GM18867 (cell line): ENCODE data around the gene KANSL1.
"Not testable (repeated sequence)": the region's sequence is repeated elsewhere in the genome, so short reads cannot be mapped to it uniquely, and the experiment has no call there.

Experiments used
- ATAC-seq: cut with Tn5 transposase; IDR thresholded peaks from one replicate; pipeline ENCODE4 v1.9.1; 2021; ENCODE audit warnings: mild to moderate bottlenecking, moderate library complexity; ENCODE audit not compliant: unreplicated experiment

The KANSL1 gene

DNA sequence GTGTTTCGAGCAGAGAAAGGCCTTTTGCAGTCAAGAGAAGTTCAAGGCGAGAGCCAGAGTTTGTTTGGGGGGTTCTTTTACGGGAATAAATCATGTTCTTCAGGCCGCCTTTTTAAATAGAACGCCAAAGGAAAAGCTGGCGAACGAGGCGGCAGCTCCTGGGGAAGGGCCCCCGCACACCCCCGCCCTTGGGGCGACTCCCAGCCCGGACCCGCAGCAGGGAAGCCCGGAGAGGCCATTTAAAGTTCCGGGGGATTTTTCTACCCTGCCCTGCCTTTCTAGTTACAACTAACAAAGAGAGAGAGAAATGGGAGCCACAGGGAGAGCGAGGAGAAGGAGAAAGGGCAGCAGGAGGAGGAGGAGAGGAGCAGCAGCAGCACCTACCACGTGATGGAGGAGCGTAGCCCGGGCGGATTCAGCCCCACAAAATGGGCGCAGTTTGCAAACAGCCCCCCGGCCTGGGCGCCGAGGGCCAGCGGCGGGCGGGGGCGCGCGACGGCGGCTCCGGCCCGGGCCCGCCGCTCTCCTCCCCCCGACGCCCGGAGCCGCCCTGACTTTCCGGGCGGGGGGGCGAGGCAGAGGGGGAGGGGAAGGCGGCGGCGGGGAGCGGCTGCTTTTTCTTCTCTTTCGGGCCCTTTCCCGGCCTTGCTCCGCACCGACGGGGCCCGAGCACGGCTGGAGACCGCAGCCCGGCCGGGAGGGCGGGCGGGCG lies 634 bp downstream of the KANSL1 start:
- peak; percentile 33 for ATAC-seq

DNA sequence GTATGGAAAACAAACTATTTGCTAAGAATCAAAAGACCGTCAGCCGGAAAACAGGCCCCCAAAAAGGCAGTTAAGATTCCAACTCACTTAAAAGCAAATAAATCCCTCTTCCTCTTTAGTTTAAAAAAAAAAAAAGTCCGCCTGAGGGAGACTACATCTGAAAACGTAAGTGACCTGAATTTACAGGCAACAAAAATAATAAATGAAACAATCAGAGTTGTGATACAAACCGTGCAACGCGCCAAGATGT lies 1.1 kb downstream of the KANSL1 start:
- ATAC-seq: no peak

GRCh38 chr17:46191322-46192188 lies 1.7 kb downstream of the KANSL1 start:
- ATAC-seq: no peak

GRCh38 chr17:46190763-46191162 lies 2.5 kb downstream of the KANSL1 start:
- no peak for ATAC-seq

GRCh38 chr17:46186827-46187235 lies 6.4 kb downstream of the KANSL1 start:
- not testable (repeated sequence) for ATAC-seq

DNA sequence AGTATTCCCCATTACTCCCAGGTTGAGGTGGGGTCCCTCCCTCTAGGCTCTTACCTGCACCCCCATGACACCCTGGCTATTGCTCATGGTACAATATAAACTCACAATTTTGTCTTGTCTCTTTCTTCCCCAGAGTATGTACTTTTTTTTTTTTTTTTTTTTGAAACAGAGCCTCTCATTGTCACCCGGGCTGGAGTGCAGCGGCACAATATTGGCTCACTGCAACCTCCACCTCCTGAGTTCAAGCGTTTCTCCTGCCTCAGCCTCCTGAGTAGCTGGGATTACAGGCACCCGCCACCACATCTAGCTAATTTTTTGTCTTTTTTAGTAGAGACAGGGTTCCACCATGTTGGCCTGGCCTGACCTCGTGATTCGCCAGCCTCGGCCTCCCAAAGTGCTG lies 8.5 kb downstream of the KANSL1 start:
- no peak for ATAC-seq

- not testable (repeated sequence) for ATAC-seq
Measured at GRCh38 chr17:46183383-46183782, 9.8 kb downstream of the KANSL1 start.

- no peak for ATAC-seq
Measured at GRCh38 chr17:46182961-46183360, 10.3 kb downstream of the KANSL1 start.

GRCh38 chr17:46181940-46182339 lies 11.3 kb downstream of the KANSL1 start:
- no peak for ATAC-seq

DNA sequence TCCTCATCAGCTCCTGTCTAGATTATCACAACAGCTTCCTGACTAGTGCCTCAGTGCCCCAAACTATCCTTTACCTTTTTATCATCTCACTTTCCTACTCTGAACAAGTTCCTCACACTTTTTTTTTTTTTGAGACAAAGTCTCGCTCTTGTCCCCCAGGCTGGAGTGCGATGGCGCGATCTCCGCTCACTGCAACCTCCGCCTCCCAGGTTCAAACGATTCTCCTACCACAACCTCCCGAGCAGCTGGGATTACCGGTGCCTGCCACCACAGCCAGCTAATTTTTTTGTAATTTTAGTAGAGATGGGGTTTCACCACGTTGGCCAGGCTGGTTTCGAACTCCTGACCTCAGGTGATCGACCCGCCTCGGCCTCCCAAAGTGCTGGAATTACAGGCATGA lies 11.9 kb downstream of the KANSL1 start:
- not testable (repeated sequence) for ATAC-seq

GRCh38 chr17:46180892-46181274 lies 12.3 kb downstream of the KANSL1 start:
- no peak for ATAC-seq

- ATAC-seq: not testable (repeated sequence)
Measured at GRCh38 chr17:46180185-46180891, 12.9 kb downstream of the KANSL1 start.

- ATAC-seq: peak; percentile 42
Measured at GRCh38 chr17:46179375-46179999, 13.7 kb downstream of the KANSL1 start.

DNA sequence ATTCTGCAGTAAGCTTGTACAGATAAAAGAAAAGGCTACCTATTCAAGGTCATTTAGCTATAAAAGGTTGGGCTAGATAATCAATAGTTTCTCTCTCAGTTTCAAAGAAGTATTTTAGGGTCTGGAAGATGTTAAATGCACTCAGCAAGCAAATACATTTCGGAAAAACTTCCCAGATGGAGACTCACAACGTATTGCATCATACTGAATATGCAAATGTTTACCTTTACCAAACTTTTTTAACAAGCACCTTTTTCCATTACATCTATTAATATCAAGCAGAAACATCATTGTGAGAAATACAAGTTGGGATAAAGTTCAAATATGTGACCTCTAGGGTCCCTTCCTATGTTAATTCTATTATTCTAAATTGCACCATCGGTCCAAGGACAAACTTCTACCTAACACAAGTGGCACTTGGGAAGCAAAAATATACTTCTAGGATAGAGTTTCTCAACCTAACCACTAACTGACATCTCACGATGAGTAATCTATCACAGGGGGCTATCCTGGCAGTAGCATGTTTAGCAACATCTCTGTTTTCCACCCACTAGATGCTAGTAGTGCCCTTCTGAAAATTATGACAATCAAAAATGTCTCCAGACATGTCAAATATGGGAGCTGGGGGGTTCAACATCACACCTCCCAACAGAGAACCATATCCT lies 14.5 kb downstream of the KANSL1 start:
- ATAC-seq: no peak

DNA sequence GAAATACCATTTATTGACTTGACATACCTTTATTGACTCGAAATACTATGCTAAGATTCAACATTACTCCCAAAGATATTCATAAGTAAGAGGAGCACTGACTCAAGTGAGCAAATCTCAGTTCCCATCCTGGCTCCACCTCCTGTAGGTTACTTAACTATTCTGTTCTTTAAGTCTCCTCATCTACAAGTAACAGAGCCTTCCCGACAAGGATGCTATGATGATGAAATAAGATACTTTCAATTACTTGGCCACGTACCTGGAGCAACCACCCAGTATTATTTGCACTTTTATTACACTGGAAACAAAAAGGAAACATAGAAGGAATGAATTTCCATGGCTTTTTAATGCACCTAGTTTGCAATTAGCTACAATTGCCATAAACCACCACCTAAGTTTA lies 16.3 kb downstream of the KANSL1 start:
- ATAC-seq: no peak

DNA sequence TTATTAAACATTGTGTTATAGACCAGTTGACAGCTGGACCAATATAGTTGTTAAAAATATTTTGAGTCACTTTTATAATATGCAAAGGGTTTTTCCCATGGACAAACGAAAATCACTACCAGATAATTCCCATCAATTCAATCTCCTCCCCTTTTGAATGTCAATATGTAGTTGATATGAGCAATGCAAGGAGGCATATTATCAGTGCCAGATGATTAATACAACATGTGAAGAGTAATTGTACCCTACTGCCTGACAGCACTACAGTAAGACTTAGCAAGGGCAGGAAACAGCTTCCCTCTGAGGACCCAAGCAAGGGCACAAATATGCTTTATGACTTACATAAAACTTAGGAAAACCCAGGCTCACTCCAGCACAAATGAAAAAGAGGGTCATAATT lies 17.3 kb downstream of the KANSL1 start:
- no peak for ATAC-seq

DNA sequence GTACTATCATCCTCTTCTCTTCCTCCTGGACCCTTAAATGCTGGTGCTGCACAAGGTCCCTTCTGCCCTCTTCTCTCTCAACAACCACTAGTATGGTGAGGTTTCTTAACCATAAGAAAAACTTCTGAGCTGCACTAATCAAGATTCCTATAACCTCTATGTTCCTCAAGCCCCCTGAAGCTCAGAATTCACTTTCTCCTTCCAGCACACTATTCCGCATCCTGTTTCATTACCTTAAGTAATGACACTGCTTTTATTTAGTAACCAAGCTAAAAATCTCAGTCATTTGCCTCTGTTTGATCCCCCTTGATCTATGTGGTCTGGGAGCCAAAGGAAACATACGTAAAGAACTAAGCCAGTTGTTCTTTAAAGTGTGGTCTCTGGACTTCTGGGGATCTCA lies 20.1 kb downstream of the KANSL1 start:
- no peak for ATAC-seq

GRCh38 chr17:46171939-46172338 lies 21.3 kb downstream of the KANSL1 start:
- no peak for ATAC-seq

DNA sequence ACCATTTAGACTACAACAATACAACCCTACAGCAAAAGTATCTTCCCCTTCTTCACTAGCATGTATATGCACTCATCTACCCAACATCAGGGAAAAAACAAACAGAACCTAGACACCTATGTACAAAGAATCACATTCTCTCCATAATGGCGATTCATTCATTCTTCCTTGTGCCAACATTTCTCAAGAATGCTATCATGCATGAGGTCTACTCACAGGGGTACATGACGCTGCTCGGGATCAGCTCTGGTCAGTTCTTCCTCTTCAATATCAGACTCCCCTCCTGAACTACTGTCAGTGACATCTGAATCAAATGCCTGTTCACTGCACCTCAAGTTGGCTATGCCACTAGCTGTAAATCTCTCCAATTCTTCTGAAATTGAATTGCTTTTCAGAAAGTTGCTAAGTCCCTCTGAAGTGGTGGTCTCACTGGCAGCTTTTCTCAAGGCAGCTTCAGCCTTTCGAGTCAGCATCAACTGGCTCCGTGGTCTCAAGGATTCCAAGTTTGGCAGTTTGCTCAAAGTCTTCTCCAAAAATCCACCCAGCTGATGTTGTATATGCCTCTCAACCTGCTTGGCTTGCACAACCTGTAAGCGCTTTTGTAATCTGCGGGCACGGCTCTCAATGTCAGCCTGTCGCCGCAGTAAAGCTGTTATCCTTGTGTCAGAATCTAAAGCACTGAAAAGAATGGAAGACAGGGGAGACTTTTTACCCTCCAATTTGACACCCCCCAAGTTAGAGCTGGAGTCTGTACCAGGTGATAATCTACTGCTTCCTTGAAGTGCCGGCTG lies 22.4 kb downstream of the KANSL1 start:
- ATAC-seq: no peak
